Right lobe of liver (tissue), 4 donors: ENCODE data around the gene SPIB.

Source experiments
- CTCF ChIP-seq, 4 donors: fragments of 200-600 bp in 3 of 4; fragments of 450-650 bp in 1 of 4; IDR thresholded peaks; one replicate each; pipeline versions ENCODE4 v1.5.1 to v1.8.0; 2016 to 2022; ENCODE audit warnings: antibody characterized with exemption in 4 of 4, mild to moderate bottlenecking in 2 of 4
- POLR2A ChIP-seq: fragments of 450-650 bp; IDR thresholded peaks from one replicate; pipeline ENCODE4 v1.6.1; 2017; ENCODE audit warnings: antibody characterized with exemption, mild to moderate bottlenecking
- donor health status: DM: no; HTN: no; CAD: no.
- donor health status: DM: no; HTN: no; CAD: no.
- donor health status: DM: no; HTN: yes; CAD: no.

GRCh38 chr19:50401605-50402450, 16.9 kb upstream of the SPIB start:
- TF ChIP-seq CTCF (IDR thresholded peaks at IDR 0.05) (no peak), POLR2A (no peak)
